Transverse colon (tissue), 4 donors: ENCODE measurements around the gene LONP2. TPM values are rescaled to one million over a fixed set of nuclear protein-coding genes. Genes with fewer than 3 reads are reported as not detected.

Experiments
- DNase-seq: peaks from one replicate; pipeline ENCODE4 v3.0.0-alpha.2; 2019
- H3K27ac ChIP-seq, 4 donors: fragments of 200-600 bp; sonication (generic); 2 replicates each; pipeline ENCODE4 v1.5.1; 2016 to 2018; ENCODE audit warnings: inconsistent platforms in 4 of 4
- H3K27me3 ChIP-seq: fragments of 200-600 bp; sonication (generic); 2 replicates; pipeline ENCODE4 v1.5.1; 2017; ENCODE audit warnings: inconsistent platforms
- H3K36me3 ChIP-seq, 4 donors: fragments of 200-600 bp; sonication (generic); 2 replicates each; pipeline ENCODE4 v1.5.1; 2017 to 2019; ENCODE audit warnings: inconsistent platforms in 4 of 4
- H3K4me1 ChIP-seq, 4 donors: fragments of 200-600 bp; sonication (generic); 2 replicates each; pipeline ENCODE4 v1.5.1; 2017 to 2020; ENCODE audit warnings: inconsistent platforms in 4 of 4
- H3K4me3 ChIP-seq, 4 donors: fragments of 200-600 bp; sonication (generic); 1 replicate in 1 of 4; 2 replicates in 3 of 4; pipeline versions ENCODE4 v1.5.1 to v1.6.1; 2017 to 2019; ENCODE audit warnings: inconsistent platforms in 4 of 4
- H3K9me3 ChIP-seq, 2 donors: fragments of 200-600 bp; sonication (generic); 2 replicates each; pipeline ENCODE4 v1.5.1; 2017 to 2019; ENCODE audit warnings: inconsistent platforms in 2 of 2
- EP300 ChIP-seq: sonication (generic); formaldehyde crosslinking; IDR thresholded peaks from one replicate; pipeline ENCODE4 v1.6.1; 2017; ENCODE audit warnings: antibody characterized with exemption, low read depth
- POLR2A ChIP-seq: fragments of 450-650 bp; IDR thresholded peaks from one replicate; pipeline ENCODE4 v1.6.1; 2016; ENCODE audit warnings: antibody characterized with exemption, mild to moderate bottlenecking, moderate library complexity
- POLR2AphosphoS5 ChIP-seq, 3 donors: sonication (generic); formaldehyde crosslinking; IDR thresholded peaks; one replicate each; pipeline ENCODE4 v1.6.1; 2016; ENCODE audit warnings: antibody characterized with exemption in 3 of 3
- WGBS, 2 donors: methylation state at CpG; one replicate each; pipeline ENCODE4 v1.1.5; 2018; ENCODE audit warnings: low coverage in 1 of 2; 5-methylcytosine and 5-hydroxymethylcytosine counted together
- in situ Hi-C, 4 donors: fragments of 200-750 bp; cut with MboI; loops; one replicate each; pipeline versions ENCODE4 v1.15.0 to v1.15.1; 2017; ENCODE audit warnings: low sequenced_read_pairs in 3 of 4, low pct_ligation_motif_present in 1 of 4, low pct_unique_long_range_greater_than_20kb in 1 of 4
- intact Hi-C: fragments of 100-400 bp; cut with DNase I; formaldehyde crosslinking; loops from one replicate; pipeline ENCODE4 v1.15.1; 2023; ENCODE audit warnings: low total_unique reads
- total RNA-seq, 4 donors: library from RNA; depleted of rRNA; stranded (reverse); fragments of >200 nt; gene quantifications; one replicate each; pipeline ENCODE4 v1.1.0, GENCODE V29; 2016
- TF ChIP-seq, protein P1 (sequence below), 5 experiments: fragments of 200-600 bp in 3 of 5; fragments of 450-650 bp in 2 of 5; sonication (generic) in 3 of 5; IDR thresholded peaks; 1 replicate in 2 of 5; 2 replicates in 3 of 5; pipeline ENCODE4 v1.5.1; 2016 to 2017; ENCODE audit warnings: antibody characterized with exemption in 5 of 5, inconsistent platforms in 3 of 5, mild to moderate bottlenecking in 2 of 5, moderate library complexity in 1 of 5

The LONP2 gene
- total RNA-seq, 4 donors from 2014 or later, result 51.3 to 104 (median 65.3) TPM

DNA sequence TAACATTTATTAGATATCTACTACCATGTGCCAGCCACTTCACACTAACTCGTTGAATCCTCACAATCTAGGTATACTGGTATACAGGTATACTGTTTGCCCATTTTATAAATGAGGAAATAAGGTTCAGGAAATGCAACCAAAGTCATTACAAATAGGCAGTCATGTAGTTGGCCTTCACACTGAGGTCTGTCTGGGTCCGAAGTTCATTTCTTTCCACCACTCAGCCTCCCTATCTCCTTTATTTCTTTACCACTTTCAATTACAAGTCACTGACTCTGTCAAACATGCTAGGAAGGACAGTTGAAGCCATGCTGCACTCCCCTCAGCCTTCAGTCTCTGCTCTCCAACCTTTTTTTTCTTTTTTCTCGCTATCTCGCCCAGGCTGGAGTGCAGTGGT is 161.8 kb downstream of the LONP2 start:
- in situ Hi-C loops, result no loop called here
- no peak overlapping the region for H3K4me3 ChIP-seq
- no peaks in the 10 kb centered on the region for H3K27me3 ChIP-seq
- H3K36me3 ChIP-seq, result no peaks in the 10 kb centered on the region
- H3K9me3 ChIP-seq, result no peaks in the 10 kb centered on the region
- H3K27ac ChIP-seq, result peak overlapping the region; percentile 75 to 89 (median 84)
- peak; percentile 39 for DNase-seq
- TF ChIP-seq, protein P1, sequence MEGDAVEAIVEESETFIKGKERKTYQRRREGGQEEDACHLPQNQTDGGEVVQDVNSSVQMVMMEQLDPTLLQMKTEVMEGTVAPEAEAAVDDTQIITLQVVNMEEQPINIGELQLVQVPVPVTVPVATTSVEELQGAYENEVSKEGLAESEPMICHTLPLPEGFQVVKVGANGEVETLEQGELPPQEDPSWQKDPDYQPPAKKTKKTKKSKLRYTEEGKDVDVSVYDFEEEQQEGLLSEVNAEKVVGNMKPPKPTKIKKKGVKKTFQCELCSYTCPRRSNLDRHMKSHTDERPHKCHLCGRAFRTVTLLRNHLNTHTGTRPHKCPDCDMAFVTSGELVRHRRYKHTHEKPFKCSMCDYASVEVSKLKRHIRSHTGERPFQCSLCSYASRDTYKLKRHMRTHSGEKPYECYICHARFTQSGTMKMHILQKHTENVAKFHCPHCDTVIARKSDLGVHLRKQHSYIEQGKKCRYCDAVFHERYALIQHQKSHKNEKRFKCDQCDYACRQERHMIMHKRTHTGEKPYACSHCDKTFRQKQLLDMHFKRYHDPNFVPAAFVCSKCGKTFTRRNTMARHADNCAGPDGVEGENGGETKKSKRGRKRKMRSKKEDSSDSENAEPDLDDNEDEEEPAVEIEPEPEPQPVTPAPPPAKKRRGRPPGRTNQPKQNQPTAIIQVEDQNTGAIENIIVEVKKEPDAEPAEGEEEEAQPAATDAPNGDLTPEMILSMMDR (IDR thresholded peaks at IDR 0.05), result no peak
- TF ChIP-seq POLR2A (peak; percentile 50), EP300 (no peak), POLR2AphosphoS5 (IDR thresholded peaks at IDR 0.05) (peak in 2 of 3 donors; percentile 56 to 78)
- H3K4me1 ChIP-seq, result peaks cover 9 to 42% (median 30%) of the 10 kb centered on the region in 4 donors
- WGBS, 2 donors, result 45 to 55% methylated on average over 4 of the region's 4 CpGs
- intact Hi-C loops, result no loop called here

Other genes with a start within 250 kb of the LONP2 start
- not detected for gene ABCC12, start 88.3 kb upstream of the LONP2 start, total RNA-seq
- gene ABCC11, start 3.2 kb downstream of the LONP2 start, total RNA-seq, result 10 to 100 TPM in 1 of 4 donors, under 1 TPM in 2, not detected in 1; 0.16 to 10.7 (median 0.27) TPM
- 10 to 100 TPM; 15.1 to 45.9 (median 27.8) TPM for gene SIAH1, start 141.1 kb downstream of the LONP2 start, total RNA-seq